ENCODE results near the gene FAM241B. TPM values are rescaled to one million over a fixed set of nuclear protein-coding genes. Genes with fewer than 3 reads are reported as not detected.

Gene FAM241B
- polyA plus RNA-seq, 1 donor (not counting 4 experiments of a cell fraction or from before 2014, with no cell fraction given), result 7.9 TPM

DNA sequence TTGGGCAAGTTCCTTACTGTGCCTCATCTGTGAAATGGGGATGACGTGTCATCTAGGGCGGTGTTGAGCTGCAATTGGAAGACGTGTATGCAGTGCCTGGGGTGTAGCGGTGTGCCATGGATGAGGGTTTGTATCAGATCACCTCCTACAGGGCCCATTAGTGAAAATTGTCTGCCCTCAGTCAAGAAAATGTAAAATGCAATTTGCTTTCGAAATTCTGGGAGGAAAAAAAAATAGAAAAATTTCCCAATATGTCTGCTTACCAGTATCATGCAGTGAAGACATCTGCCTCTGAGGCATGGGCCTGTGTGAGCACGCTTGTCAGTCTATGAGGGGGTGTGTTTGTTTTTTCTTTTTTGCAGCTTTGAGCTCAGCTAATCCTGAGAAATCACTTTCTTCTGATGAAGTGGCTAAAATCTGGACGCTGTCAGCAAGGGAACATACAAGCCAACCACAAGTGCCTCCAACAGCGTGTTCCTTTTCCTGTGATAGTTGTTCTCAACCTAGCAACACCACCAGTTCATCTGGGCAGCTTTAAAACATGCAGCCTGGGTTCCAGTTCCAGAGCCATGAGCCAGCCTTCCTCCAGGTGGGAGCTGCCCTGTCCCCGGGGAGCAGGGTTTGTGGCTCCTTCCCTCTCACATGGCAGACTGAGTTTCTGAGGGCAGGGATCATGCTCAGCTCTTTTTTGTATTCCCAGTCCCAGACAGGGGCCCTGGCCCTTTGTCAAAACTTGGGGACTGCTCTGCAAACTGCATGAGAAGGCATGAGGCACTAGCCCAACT lies 10.3 kb downstream of the FAM241B start:
- Histone ChIP-seq H3K9me3 (ENCODE audit: control insufficient read depth, low read depth, low read length) (peaks cover 2% of the 10 kb centered on the region), H3K79me2 (ENCODE audit: control insufficient read depth, insufficient read depth, low read length) (no peaks in the 10 kb centered on the region), H3K27ac (ENCODE audit: control insufficient read depth, insufficient read depth, low read length) (peak overlapping the region; percentile 70), H3K9me1 (ENCODE audit: control insufficient read depth, extremely low read depth, insufficient read depth, low read length) (no peaks in the 10 kb centered on the region), H3K4me3 (ENCODE audit: control insufficient read depth in 2 of 3, extremely low read depth in 1 of 3, insufficient read depth in 2 of 3, low read depth in 1 of 3, low read length in 3 of 3) (peak overlapping the region in 1 of 3 experiments; percentile 1), H3K36me3 (ENCODE audit: control insufficient read depth in 2 of 2, extremely low read depth in 1 of 2, insufficient read depth in 2 of 2, low read length in 2 of 2) (no peaks in the 10 kb centered on the region), H3K4me1 (ENCODE audit: control insufficient read depth, extremely low read depth, insufficient read depth, low read length) (peaks cover 29% of the 10 kb centered on the region), H3K4me2 (ENCODE audit: control insufficient read depth, extremely low read depth, insufficient read depth, low read depth, low read length) (peak overlapping the region; percentile 70), H3K27me3 (ENCODE audit: control insufficient read depth, extremely low read depth, insufficient read depth, low read length) (peaks cover 8% of the 10 kb centered on the region), H2AFZ (ENCODE audit: control insufficient read depth, low read length) (peak overlapping the region; percentile 59), H3K9ac (ENCODE audit: control insufficient read depth, extremely low read depth, insufficient read depth, low read length) (no peak overlapping the region), H4K20me1 (ENCODE audit: control insufficient read depth, extremely low read depth, insufficient read depth, low read length) (peaks cover 5% of the 10 kb centered on the region)
- TF ChIP-seq, protein P1, sequence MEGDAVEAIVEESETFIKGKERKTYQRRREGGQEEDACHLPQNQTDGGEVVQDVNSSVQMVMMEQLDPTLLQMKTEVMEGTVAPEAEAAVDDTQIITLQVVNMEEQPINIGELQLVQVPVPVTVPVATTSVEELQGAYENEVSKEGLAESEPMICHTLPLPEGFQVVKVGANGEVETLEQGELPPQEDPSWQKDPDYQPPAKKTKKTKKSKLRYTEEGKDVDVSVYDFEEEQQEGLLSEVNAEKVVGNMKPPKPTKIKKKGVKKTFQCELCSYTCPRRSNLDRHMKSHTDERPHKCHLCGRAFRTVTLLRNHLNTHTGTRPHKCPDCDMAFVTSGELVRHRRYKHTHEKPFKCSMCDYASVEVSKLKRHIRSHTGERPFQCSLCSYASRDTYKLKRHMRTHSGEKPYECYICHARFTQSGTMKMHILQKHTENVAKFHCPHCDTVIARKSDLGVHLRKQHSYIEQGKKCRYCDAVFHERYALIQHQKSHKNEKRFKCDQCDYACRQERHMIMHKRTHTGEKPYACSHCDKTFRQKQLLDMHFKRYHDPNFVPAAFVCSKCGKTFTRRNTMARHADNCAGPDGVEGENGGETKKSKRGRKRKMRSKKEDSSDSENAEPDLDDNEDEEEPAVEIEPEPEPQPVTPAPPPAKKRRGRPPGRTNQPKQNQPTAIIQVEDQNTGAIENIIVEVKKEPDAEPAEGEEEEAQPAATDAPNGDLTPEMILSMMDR (optimal IDR thresholded peaks at IDR 0.05 in 1 of 3, IDR thresholded peaks at IDR 0.05 in 1 of 3, conservative IDR thresholded peaks at IDR 0.05 in 1 of 3; ENCODE audit: extremely low read depth in 1 of 3, insufficient read depth in 2 of 3, low read length in 3 of 3), result no peak
- no peak for TF ChIP-seq EZH2 (IDR thresholded peaks at IDR 0.05; ENCODE audit: low read length)
- FAIRE-seq (peak; percentile 87), DNase-seq (ENCODE audit: low read depth, low spot score) (no peak)
- dilution Hi-C loops (cut with MboI; ENCODE audit: extremely low pct_ligation_motif_present, low sequenced_read_pairs), result no loop called here

DNA sequence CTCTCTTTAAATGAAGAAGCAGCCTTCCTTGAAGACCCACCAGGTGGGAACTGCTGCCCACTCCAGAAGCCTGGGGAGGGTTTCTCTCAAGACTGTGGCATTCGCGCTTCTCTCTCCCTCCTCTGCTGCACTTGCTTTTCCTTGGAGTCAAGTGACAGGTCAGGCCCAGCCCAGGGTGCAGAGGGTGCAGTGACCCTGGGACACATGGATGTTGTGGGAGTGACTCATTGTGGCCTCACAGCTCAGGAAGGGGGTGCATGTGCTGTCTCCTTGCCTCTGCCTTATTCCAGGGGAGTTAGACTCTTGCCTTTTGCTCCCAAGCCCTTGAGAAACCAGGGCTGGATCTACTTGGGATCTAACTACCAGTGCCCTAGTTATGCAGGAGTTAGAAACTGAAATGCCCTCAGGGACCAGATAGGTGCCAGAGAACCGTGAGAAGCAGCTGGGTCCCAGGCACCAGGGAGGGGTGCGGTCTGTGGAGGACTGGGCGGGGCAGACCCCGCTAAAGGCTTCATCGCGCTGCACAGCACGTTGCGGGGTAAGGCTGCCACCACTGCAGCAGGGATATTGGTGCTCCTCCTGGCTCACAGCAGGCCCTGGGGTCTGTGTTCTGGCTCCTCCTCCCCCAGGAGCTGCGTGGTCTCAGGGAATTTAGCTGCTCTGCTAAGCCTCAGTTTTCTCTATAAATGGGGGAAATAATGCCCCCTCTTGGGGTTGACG lies 11.4 kb downstream of the FAM241B start:
- H3K27ac ChIP-seq (ENCODE audit: control insufficient read depth, insufficient read depth, low read length), result no peak overlapping the region
- dilution Hi-C loops (cut with MboI; ENCODE audit: extremely low pct_ligation_motif_present, low sequenced_read_pairs), result no loop called here

More for the DNA sequence above, 11.4 kb downstream of the FAM241B start:
- Histone ChIP-seq H2AFZ (ENCODE audit: control insufficient read depth, low read length) (no peak overlapping the region), H3K36me3 (ENCODE audit: control insufficient read depth in 2 of 2, extremely low read depth in 1 of 2, insufficient read depth in 2 of 2, low read length in 2 of 2) (no peaks in the 10 kb centered on the region), H3K4me1 (ENCODE audit: control insufficient read depth, extremely low read depth, insufficient read depth, low read length) (peaks cover 29% of the 10 kb centered on the region), H3K9me1 (ENCODE audit: control insufficient read depth, extremely low read depth, insufficient read depth, low read length) (no peaks in the 10 kb centered on the region), H3K4me2 (ENCODE audit: control insufficient read depth, extremely low read depth, insufficient read depth, low read depth, low read length) (peak overlapping the region; percentile 70), H3K9ac (ENCODE audit: control insufficient read depth, extremely low read depth, insufficient read depth, low read length) (no peak overlapping the region), H4K20me1 (ENCODE audit: control insufficient read depth, extremely low read depth, insufficient read depth, low read length) (peaks cover 5% of the 10 kb centered on the region), H3K4me3 (ENCODE audit: control insufficient read depth in 2 of 3, extremely low read depth in 1 of 3, insufficient read depth in 2 of 3, low read depth in 1 of 3, low read length in 3 of 3) (no peak overlapping the region), H3K79me2 (ENCODE audit: control insufficient read depth, insufficient read depth, low read length) (no peaks in the 10 kb centered on the region), H3K27me3 (ENCODE audit: control insufficient read depth, extremely low read depth, insufficient read depth, low read length) (peaks cover 8% of the 10 kb centered on the region), H3K9me3 (ENCODE audit: control insufficient read depth, low read depth, low read length) (peaks cover 2% of the 10 kb centered on the region)
- DNase-seq (ENCODE audit: low read depth, low spot score) (no peak), FAIRE-seq (no peak)
- no peak for TF ChIP-seq EZH2 (IDR thresholded peaks at IDR 0.05; ENCODE audit: low read length)
